ENCODE measurements around the gene LRRC8D. TPM values are rescaled to one million over a fixed set of nuclear protein-coding genes. Genes with fewer than 3 reads are reported as not detected.

Gene LRRC8D
- total RNA-seq, 2 donors from 2014 or later: 23.8 to 33.8 TPM

- Histone ChIP-seq H3K27me3 (ENCODE audit: control insufficient read depth, insufficient read depth, low read length, poor library complexity, severe bottlenecking) (peaks cover 91% of the 10 kb centered on the region), H3K4me1 (ENCODE audit: control insufficient read depth, insufficient read depth, low read length) (peaks cover 18% of the 10 kb centered on the region), H3K36me3 (ENCODE audit: control insufficient read depth, insufficient read depth, low read length) (no peaks in the 10 kb centered on the region), H3K9me3 (ENCODE audit: control insufficient read depth, low read length) (no peaks in the 10 kb centered on the region), H3K27ac (ENCODE audit: low read depth, low read length) (no peak overlapping the region), H3K4me3 (ENCODE audit: low read length) (no peak overlapping the region), H3K9ac (ENCODE audit: extremely low read depth, low read length, poor library complexity, severe bottlenecking) (no peak overlapping the region)
- Mint-ChIP-seq H3K27me3 (ENCODE audit: insufficient read depth) (peaks cover 48% of the 10 kb centered on the region), H3K36me3 (ENCODE audit: low read depth) (no peaks in the 10 kb centered on the region), H3K9me3 (no peaks in the 10 kb centered on the region), H3K4me3 (no peak overlapping the region), H3K4me1 (peaks cover 12% of the 10 kb centered on the region), H3K27ac (no peak overlapping the region)
- DNase-seq: no peak
- WGBS, 2 experiments (ENCODE audit: insufficient coverage in 1 of 2, insufficient read length in 1 of 2): 91 to 100% methylated on average over 1 to 3 of the region's 3 CpGs
- TF ChIP-seq, protein P1, sequence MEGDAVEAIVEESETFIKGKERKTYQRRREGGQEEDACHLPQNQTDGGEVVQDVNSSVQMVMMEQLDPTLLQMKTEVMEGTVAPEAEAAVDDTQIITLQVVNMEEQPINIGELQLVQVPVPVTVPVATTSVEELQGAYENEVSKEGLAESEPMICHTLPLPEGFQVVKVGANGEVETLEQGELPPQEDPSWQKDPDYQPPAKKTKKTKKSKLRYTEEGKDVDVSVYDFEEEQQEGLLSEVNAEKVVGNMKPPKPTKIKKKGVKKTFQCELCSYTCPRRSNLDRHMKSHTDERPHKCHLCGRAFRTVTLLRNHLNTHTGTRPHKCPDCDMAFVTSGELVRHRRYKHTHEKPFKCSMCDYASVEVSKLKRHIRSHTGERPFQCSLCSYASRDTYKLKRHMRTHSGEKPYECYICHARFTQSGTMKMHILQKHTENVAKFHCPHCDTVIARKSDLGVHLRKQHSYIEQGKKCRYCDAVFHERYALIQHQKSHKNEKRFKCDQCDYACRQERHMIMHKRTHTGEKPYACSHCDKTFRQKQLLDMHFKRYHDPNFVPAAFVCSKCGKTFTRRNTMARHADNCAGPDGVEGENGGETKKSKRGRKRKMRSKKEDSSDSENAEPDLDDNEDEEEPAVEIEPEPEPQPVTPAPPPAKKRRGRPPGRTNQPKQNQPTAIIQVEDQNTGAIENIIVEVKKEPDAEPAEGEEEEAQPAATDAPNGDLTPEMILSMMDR (conservative IDR thresholded peaks at IDR 0.05): no peak
These were observed 11.3 kb upstream of the LRRC8D start for GRCh38 chr1:89809556-89809955.

- Histone ChIP-seq H3K36me3 (ENCODE audit: control insufficient read depth, insufficient read depth, low read length) (no peaks in the 10 kb centered on the region), H3K27ac (ENCODE audit: low read depth, low read length) (no peak overlapping the region), H3K4me1 (ENCODE audit: control insufficient read depth, insufficient read depth, low read length) (peaks cover 18% of the 10 kb centered on the region), H3K9me3 (ENCODE audit: control insufficient read depth, low read length) (no peaks in the 10 kb centered on the region), H3K4me3 (ENCODE audit: low read length) (no peak overlapping the region), H3K9ac (ENCODE audit: extremely low read depth, low read length, poor library complexity, severe bottlenecking) (no peak overlapping the region), H3K27me3 (ENCODE audit: control insufficient read depth, insufficient read depth, low read length, poor library complexity, severe bottlenecking) (peaks cover 93% of the 10 kb centered on the region)
- Mint-ChIP-seq H3K9me3 (no peaks in the 10 kb centered on the region), H3K27ac (no peak overlapping the region), H3K36me3 (ENCODE audit: low read depth) (no peaks in the 10 kb centered on the region), H3K27me3 (ENCODE audit: insufficient read depth) (peaks cover 55% of the 10 kb centered on the region), H3K4me3 (no peak overlapping the region), H3K4me1 (peaks cover 12% of the 10 kb centered on the region)
- DNase-seq: no peak
- TF ChIP-seq, protein P1 (conservative IDR thresholded peaks at IDR 0.05): no peak
- WGBS, 2 experiments (ENCODE audit: insufficient coverage in 1 of 2, insufficient read length in 1 of 2): 81 to 83% methylated on average over 1 of the region's 1 CpG
These were observed 10.5 kb upstream of the LRRC8D start for GRCh38 chr1:89810302-89810701.

- H3K9me3 Mint-ChIP-seq: no peaks in the 10 kb centered on the region
- peaks cover 60% of the 10 kb centered on the region for H3K27me3 Mint-ChIP-seq (ENCODE audit: insufficient read depth)
These were observed 10.0 kb upstream of the LRRC8D start for GRCh38 chr1:89810880-89811279.

More at GRCh38 chr1:89810880-89811279, 10.0 kb upstream of the LRRC8D start:
- H3K4me3 Mint-ChIP-seq: no peak overlapping the region
- peaks cover 12% of the 10 kb centered on the region for H3K4me1 Mint-ChIP-seq
- TF ChIP-seq, protein P1 (conservative IDR thresholded peaks at IDR 0.05): no peak
- H3K27me3 ChIP-seq (ENCODE audit: control insufficient read depth, insufficient read depth, low read length, poor library complexity, severe bottlenecking): peaks cover 93% of the 10 kb centered on the region
- WGBS, 2 experiments (ENCODE audit: insufficient coverage in 1 of 2, insufficient read length in 1 of 2): 82 to 100% methylated on average over 1 of the region's 1 CpG
- H3K4me3 ChIP-seq (ENCODE audit: low read length): no peak overlapping the region
- no peak overlapping the region for H3K27ac ChIP-seq (ENCODE audit: low read depth, low read length)
- no peaks in the 10 kb centered on the region for H3K9me3 ChIP-seq (ENCODE audit: control insufficient read depth, low read length)
- no peak for DNase-seq
- peaks cover 18% of the 10 kb centered on the region for H3K4me1 ChIP-seq (ENCODE audit: control insufficient read depth, insufficient read depth, low read length)
- H3K36me3 ChIP-seq (ENCODE audit: control insufficient read depth, insufficient read depth, low read length): no peaks in the 10 kb centered on the region
- H3K27ac Mint-ChIP-seq: no peak overlapping the region
- no peak overlapping the region for H3K9ac ChIP-seq (ENCODE audit: extremely low read depth, low read length, poor library complexity, severe bottlenecking)
- no peaks in the 10 kb centered on the region for H3K36me3 Mint-ChIP-seq (ENCODE audit: low read depth)
